Activated CD4-positive, alpha-beta T cell treated with anti-CD3 and anti-CD28 coated beads, Interleukin-2, amount 10 ng/mL, durations not matched to agents 7 days and 5 days (primary cell): Measurements from ENCODE around the gene DDX54. TPM values are rescaled to one million over a fixed set of nuclear protein-coding genes. Genes with fewer than 3 reads are reported as not detected.

ENCODE experiments used
- CTCF ChIA-PET: fragments of 350-600 bp; sonication (Branson Sonifier 250); formaldehyde crosslinking; loops from one replicate; lab custom pipeline; 2021; ENCODE audit warnings: antibody characterized with exemption; lab: Charles Lee
- POLR2A ChIA-PET: fragments of 350-600 bp; sonication (Branson Sonifier 250); formaldehyde crosslinking; loops from one replicate; lab custom pipeline; 2021; ENCODE audit warnings: antibody characterized with exemption; lab: Charles Lee
- DNase-seq: peaks from one replicate; pipeline ENCODE4 v3.0.0-alpha.2; 2020
- H3K27ac Mint-ChIP-seq: one replicate; pipeline ENCODE4 v1.8.0; 2021; ENCODE audit warnings: mild to moderate bottlenecking, moderate library complexity, mixed read lengths
- H3K27me3 Mint-ChIP-seq: one replicate; pipeline ENCODE4 v1.8.0; 2021; ENCODE audit warnings: mixed read lengths
- H3K36me3 Mint-ChIP-seq: one replicate; pipeline ENCODE4 v1.8.0; 2021; ENCODE audit warnings: low read depth, mixed read lengths
- H3K4me1 Mint-ChIP-seq: one replicate; pipeline ENCODE4 v1.8.0; 2021; ENCODE audit warnings: mixed read lengths
- H3K4me3 Mint-ChIP-seq: one replicate; pipeline ENCODE4 v1.8.0; 2021; ENCODE audit warnings: mild to moderate bottlenecking, moderate library complexity, mixed read lengths
- H3K9me3 Mint-ChIP-seq: one replicate; pipeline ENCODE4 v1.8.0; 2021; ENCODE audit warnings: mixed read lengths
- microRNA-seq: library from miRNA; unstranded; fragments of <30 nt; microRNA quantifications from one replicate; pipeline ENCODE4 v1.2.0, GENCODE V29; 2021; ENCODE audit warnings: borderline microRNAs expressed, borderline replicate concordance
- total RNA-seq, 2 experiments: library from RNA; stranded (reverse); gene quantifications; one replicate each; pipeline ENCODE4 v1.2.3, GENCODE V29; 2021

The DDX54 gene
- total RNA-seq, 2 experiments from 2014 or later: 65.6 to 72.0 TPM

GRCh38 chr12:113114447-113115178 is 70.7 kb downstream of the DDX54 start:
- no peak overlapping the region for H3K27ac Mint-ChIP-seq
- no peaks in the 10 kb centered on the region for H3K36me3 Mint-ChIP-seq
- ChIA-PET POLR2A (no interaction called here), CTCF (interaction anchor here (0.7 to 1.3 kb wide), 4 partner anchors 12 to 30 kb away, joined by 3 read pairs; partner anchors contain the start of gene RASAL1)
- DNase-seq: no peak
- no peaks in the 10 kb centered on the region for H3K9me3 Mint-ChIP-seq
- no peak overlapping the region for H3K4me3 Mint-ChIP-seq
- H3K27me3 Mint-ChIP-seq: no peaks in the 10 kb centered on the region
- H3K4me1 Mint-ChIP-seq: peaks cover 6% of the 10 kb centered on the region

GRCh38 chr12:113113397-113113796 is 71.9 kb downstream of the DDX54 start:
- Mint-ChIP-seq H3K36me3 (no peaks in the 10 kb centered on the region), H3K27ac (no peak overlapping the region), H3K27me3 (no peaks in the 10 kb centered on the region), H3K4me1 (peaks cover 6% of the 10 kb centered on the region), H3K4me3 (no peak overlapping the region), H3K9me3 (no peaks in the 10 kb centered on the region)
- ChIA-PET POLR2A (no interaction called here), CTCF (interaction anchor here (1.2 to 1.3 kb wide), 2 partner anchors 13 to 22 kb away, joined by 3 read pairs; partner anchors contain the start of gene RASAL1)
- no peak for DNase-seq

- DNase-seq: no peak
- Mint-ChIP-seq H3K4me3 (no peak overlapping the region), H3K27ac (no peak overlapping the region), H3K27me3 (no peaks in the 10 kb centered on the region), H3K4me1 (peaks cover 6% of the 10 kb centered on the region), H3K36me3 (no peaks in the 10 kb centered on the region), H3K9me3 (no peaks in the 10 kb centered on the region)
- ChIA-PET POLR2A (no interaction called here), CTCF (interaction anchor here (0.9 kb wide), 1 partner anchor 19 kb away, joined by 4 read pairs; no protein-coding TSS in a partner anchor)
Measured at GRCh38 chr12:113112043-113112899, 73.0 kb downstream of the DDX54 start.

- H3K36me3 Mint-ChIP-seq: no peaks in the 10 kb centered on the region
- H3K27me3 Mint-ChIP-seq: no peaks in the 10 kb centered on the region
- H3K4me3 Mint-ChIP-seq: no peak overlapping the region
- CTCF ChIA-PET: interaction anchor here (0.9 kb wide), 1 partner anchor 20 kb away, joined by 4 read pairs; no protein-coding TSS in a partner anchor
- H3K27ac Mint-ChIP-seq: no peak overlapping the region
- H3K9me3 Mint-ChIP-seq: no peaks in the 10 kb centered on the region
- no peak for DNase-seq
- peaks cover 6% of the 10 kb centered on the region for H3K4me1 Mint-ChIP-seq
- POLR2A ChIA-PET: no interaction called here
Measured at GRCh38 chr12:113111247-113111646, 74.0 kb downstream of the DDX54 start.

DNA sequence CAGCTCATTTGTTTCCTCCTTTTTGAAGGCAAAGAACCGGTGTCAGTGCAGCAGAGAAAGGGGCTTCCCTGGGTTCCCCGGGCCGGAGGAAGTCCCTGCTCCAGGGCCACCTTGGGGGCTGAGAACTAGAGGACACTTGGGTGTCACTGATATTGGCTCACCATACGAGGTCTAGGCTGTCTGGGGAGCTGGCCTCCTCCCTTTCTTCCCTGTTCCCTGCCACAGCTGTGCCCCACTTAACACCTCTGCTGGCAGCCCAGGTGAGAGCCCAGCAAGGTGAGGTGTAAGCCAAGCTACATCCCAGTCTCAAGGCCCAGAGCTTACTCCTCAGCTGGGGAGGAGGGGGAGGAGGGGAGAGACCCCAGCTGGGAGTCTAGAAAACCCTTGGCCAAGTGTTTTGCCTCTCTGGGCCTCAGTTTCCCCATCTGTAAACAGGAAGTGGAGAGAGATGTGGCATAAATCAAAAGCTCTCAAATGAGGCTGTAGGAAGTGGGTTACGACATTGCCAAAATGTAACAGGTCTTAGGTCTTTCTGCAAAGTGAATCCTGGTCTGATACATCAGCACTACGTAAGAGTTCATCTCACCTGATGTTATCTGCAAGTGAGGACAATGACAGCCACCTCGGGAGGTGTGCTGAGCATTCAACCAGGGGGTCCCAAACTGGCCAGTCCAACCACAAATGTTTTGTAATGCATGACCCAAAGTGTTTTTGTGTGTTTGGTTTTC is 75.2 kb downstream of the DDX54 start:
- H3K4me3 Mint-ChIP-seq: no peak overlapping the region
- ChIA-PET CTCF (interaction anchor here (0.7 kb wide), 1 partner anchor 249 kb away, joined by 3 read pairs; no protein-coding TSS in a partner anchor), POLR2A (no interaction called here)
- H3K9me3 Mint-ChIP-seq: no peaks in the 10 kb centered on the region
- peaks cover 6% of the 10 kb centered on the region for H3K4me1 Mint-ChIP-seq
- DNase-seq: no peak
- H3K27ac Mint-ChIP-seq: no peak overlapping the region
- no peaks in the 10 kb centered on the region for H3K36me3 Mint-ChIP-seq
- no peaks in the 10 kb centered on the region for H3K27me3 Mint-ChIP-seq

DNA sequence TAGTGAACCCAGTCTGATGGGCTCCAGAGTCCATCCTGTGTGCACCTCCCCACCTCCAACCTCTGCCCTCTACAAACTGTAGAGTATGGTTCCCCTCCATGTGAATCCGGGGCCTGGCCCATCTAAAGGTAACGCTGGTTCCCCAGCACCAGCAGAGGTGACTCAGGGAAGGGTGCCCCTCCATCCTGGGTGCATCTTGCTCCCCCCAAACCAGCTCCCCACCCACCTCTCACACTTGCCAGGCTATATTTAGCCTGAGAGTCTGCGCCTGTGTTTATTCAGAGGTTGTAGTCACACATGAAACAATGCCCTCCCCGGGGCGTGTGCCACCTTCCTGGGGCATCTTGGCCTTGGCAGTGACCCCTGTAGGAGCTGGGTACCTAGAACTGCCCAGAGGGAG is 75.9 kb downstream of the DDX54 start:
- ChIA-PET CTCF (interaction anchor here (0.6 to 0.7 kb wide), 2 partner anchors 30 to 248 kb away, joined by 3 read pairs; no protein-coding TSS in a partner anchor), POLR2A (no interaction called here)
- Mint-ChIP-seq H3K4me3 (no peak overlapping the region), H3K9me3 (no peaks in the 10 kb centered on the region), H3K27me3 (no peaks in the 10 kb centered on the region), H3K4me1 (peaks cover 6% of the 10 kb centered on the region), H3K36me3 (no peaks in the 10 kb centered on the region), H3K27ac (no peak overlapping the region)
- no peak for DNase-seq

GRCh38 chr12:113108308-113108707 is 77.0 kb downstream of the DDX54 start:
- Mint-ChIP-seq H3K27me3 (no peaks in the 10 kb centered on the region), H3K27ac (no peak overlapping the region), H3K36me3 (no peaks in the 10 kb centered on the region), H3K9me3 (no peaks in the 10 kb centered on the region), H3K4me3 (no peak overlapping the region), H3K4me1 (peaks cover 14% of the 10 kb centered on the region)
- CTCF ChIA-PET: no interaction called here
- DNase-seq: no peak
- POLR2A ChIA-PET: no interaction called here

Small RNA genes within 50 kb of the gene (microRNA-seq; reads per million reads assigned to microRNA genes)
- gene MIR7106: not detected

Other genes starting within 250 kb of the DDX54 start
- 100 to 1,000 TPM; 202 to 204 TPM for gene OAS3, start 247.0 kb downstream of the DDX54 start, total RNA-seq
- 100 to 1,000 TPM; 294 to 420 TPM for gene OAS2, start 207.0 kb downstream of the DDX54 start, total RNA-seq
- gene DTX1, start 128.7 kb downstream of the DDX54 start, total RNA-seq: under 1 TPM; 0.15 to 0.25 TPM
- gene RASAL1, start 49.7 kb downstream of the DDX54 start, total RNA-seq: under 1 TPM; 0.20 to 0.40 TPM
- gene CFAP73, start 35.8 kb downstream of the DDX54 start, total RNA-seq: under 1 TPM; 0.37 to 0.42 TPM
- gene RITA1, start 243 bp upstream of the DDX54 start, total RNA-seq: 10 to 100 TPM; 17.0 to 18.0 TPM
- gene TPCN1, start 36.0 kb upstream of the DDX54 start, total RNA-seq: 10 to 100 TPM; 18.6 to 20.9 TPM
- gene SLC8B1, start 149.6 kb upstream of the DDX54 start, total RNA-seq: 10 to 100 TPM; 27.7 to 33.2 TPM
- 10 to 100 TPM; 12.7 to 15.3 TPM for gene PLBD2, start 173.1 kb upstream of the DDX54 start, total RNA-seq
- not detected for gene SDS, start 218.4 kb upstream of the DDX54 start, total RNA-seq
- gene SDSL, start 236.9 kb upstream of the DDX54 start, total RNA-seq: 1 to 10 TPM; 3.6 to 4.5 TPM